H9 (cell line): Measurements from ENCODE around the gene MSMP. TPM values are rescaled to one million over a fixed set of nuclear protein-coding genes. Genes with fewer than 3 reads are reported as not detected.

Experiments
- DNase-seq: peaks from one replicate; pipeline ENCODE4 v3.0.0-alpha.2; 2017
- H2AFZ ChIP-seq: one replicate; pipeline ENCODE4 v1.6.1; 2013; ENCODE audit warnings: mild to moderate bottlenecking, low read length, control low read depth, moderate library complexity
- H2AK5ac ChIP-seq: 2 replicates; pipeline ENCODE4 v1.6.1; 2013; ENCODE audit warnings: low read length, control low read depth, mixed read lengths; ENCODE audit not compliant: insufficient read length
- H2BK120ac ChIP-seq: one replicate; pipeline ENCODE4 v1.6.1; 2013; ENCODE audit warnings: low read depth, mild to moderate bottlenecking, low read length, control low read depth, inconsistent platforms; ENCODE audit not compliant: poor library complexity, severe bottlenecking
- H2BK12ac ChIP-seq: 2 replicates; pipeline ENCODE4 v1.6.1; 2013; ENCODE audit warnings: low read length, control low read depth, mixed read lengths, low read depth; ENCODE audit not compliant: insufficient read length
- H2BK15ac ChIP-seq: 2 replicates; pipeline ENCODE4 v1.6.1; 2013; ENCODE audit warnings: low read depth, low read length, control low read depth
- H2BK20ac ChIP-seq: one replicate; pipeline ENCODE4 v1.6.1; 2013; ENCODE audit warnings: low read depth, mild to moderate bottlenecking, low read length, control low read depth, inconsistent platforms; ENCODE audit not compliant: poor library complexity, severe bottlenecking
- H2BK5ac ChIP-seq: 2 replicates; pipeline ENCODE4 v1.6.1; 2013; ENCODE audit warnings: low read length, control low read depth, mixed read lengths; ENCODE audit not compliant: insufficient read length
- H3K14ac ChIP-seq: 2 replicates; pipeline ENCODE4 v1.6.1; 2013; ENCODE audit warnings: low read length, control low read depth; ENCODE audit not compliant: insufficient read depth
- H3K18ac ChIP-seq: 2 replicates; pipeline ENCODE4 v1.6.1; 2013; ENCODE audit warnings: low read depth, mild to moderate bottlenecking, mixed read lengths, low read length, control low read depth; ENCODE audit not compliant: insufficient read length
- H3K23ac ChIP-seq: 2 replicates; pipeline ENCODE4 v1.6.1; 2013; ENCODE audit warnings: low read length, control low read depth, mixed read lengths, low read depth; ENCODE audit not compliant: insufficient read length
- H3K23me2 ChIP-seq: 2 replicates; pipeline ENCODE4 v1.6.1; 2013; ENCODE audit warnings: low read depth, mild to moderate bottlenecking, mixed read lengths, low read length, control low read depth; ENCODE audit not compliant: insufficient read length, poor library complexity, severe bottlenecking
- H3K27ac ChIP-seq: 2 replicates; pipeline ENCODE4 v1.5.1; 2013; ENCODE audit warnings: low read length, control low read depth, mixed read lengths, low read depth; ENCODE audit not compliant: insufficient read length
- H3K27me3 ChIP-seq: 2 replicates; pipeline ENCODE4 v1.6.1; 2013; ENCODE audit warnings: low read length, control low read depth, inconsistent platforms; ENCODE audit not compliant: insufficient read depth
- H3K4ac ChIP-seq: 2 replicates; pipeline ENCODE4 v1.6.1; 2013; ENCODE audit warnings: low read depth, mild to moderate bottlenecking, control low read depth, inconsistent platforms, low read length, moderate library complexity
- H3K4me1 ChIP-seq: 2 replicates; pipeline ENCODE4 v1.6.1; 2013; ENCODE audit warnings: low read length, control low read depth, inconsistent platforms; ENCODE audit not compliant: insufficient read depth
- H3K4me2 ChIP-seq: 2 replicates; pipeline ENCODE4 v1.6.1; 2013; ENCODE audit warnings: low read length, control low read depth, mixed read lengths; ENCODE audit not compliant: insufficient read length, insufficient read depth
- H3K56ac ChIP-seq: 2 replicates; pipeline ENCODE4 v1.6.1; 2013; ENCODE audit warnings: low read depth, mild to moderate bottlenecking, mixed read lengths, low read length, control low read depth; ENCODE audit not compliant: insufficient read length
- H3K79me1 ChIP-seq: 2 replicates; pipeline ENCODE4 v1.6.1; 2013; ENCODE audit warnings: low read depth, mild to moderate bottlenecking, moderate library complexity, low read length, control low read depth, inconsistent platforms; ENCODE audit not compliant: insufficient read depth, poor library complexity, severe bottlenecking
- H3K79me2 ChIP-seq: 2 replicates; pipeline ENCODE4 v1.6.1; 2013; ENCODE audit warnings: low read length, control low read depth, inconsistent platforms; ENCODE audit not compliant: insufficient read depth
- H3K9ac ChIP-seq: 2 replicates; pipeline ENCODE4 v1.6.1; 2013; ENCODE audit warnings: low read length, control low read depth, mixed read lengths; ENCODE audit not compliant: insufficient read length; ENCODE audit errors: extremely low read depth
- H3K9me3 ChIP-seq: one replicate; pipeline ENCODE4 v1.6.1; 2013; ENCODE audit warnings: low read depth, low read length, inconsistent platforms; ENCODE audit not compliant: control insufficient read depth
- H3T11ph ChIP-seq: one replicate; pipeline ENCODE4 v1.6.1; 2013; ENCODE audit warnings: mild to moderate bottlenecking, low read length, control low read depth, inconsistent platforms
- H4K20me1 ChIP-seq: one replicate; pipeline ENCODE4 v1.6.1; 2013; ENCODE audit not compliant: control insufficient read depth, insufficient read length, insufficient read depth
- H4K5ac ChIP-seq: 2 replicates; pipeline ENCODE4 v1.6.1; 2013; ENCODE audit warnings: low read depth, mild to moderate bottlenecking, mixed read lengths, low read length, control low read depth; ENCODE audit not compliant: insufficient read length
- H4K8ac ChIP-seq: replicated peaks from 2 replicates; pipeline ENCODE4 v1.6.1; 2013; ENCODE audit warnings: low read length, control low read depth, mixed read lengths, low read depth; ENCODE audit not compliant: insufficient read length
- H4K91ac ChIP-seq: 2 replicates; pipeline ENCODE4 v1.6.1; 2013; ENCODE audit warnings: low read depth, mild to moderate bottlenecking, moderate library complexity, mixed read lengths, low read length, control low read depth; ENCODE audit not compliant: insufficient read length
- H3K27ac Mint-ChIP-seq, 3 experiments: 2 replicates in 2 of 3; 3 replicates in 1 of 3; pipeline ENCODE4 v1.8.0; 2020 to 2021; ENCODE audit warnings: mixed read lengths in 3 of 3, mild to moderate bottlenecking in 1 of 3, moderate library complexity in 1 of 3
- H3K27me3 Mint-ChIP-seq: 2 replicates; pipeline ENCODE4 v1.8.0; 2021; ENCODE audit warnings: low read depth, mild to moderate bottlenecking, moderate library complexity, mixed read lengths
- H3K36me3 Mint-ChIP-seq, 3 experiments: 2 replicates in 2 of 3; 3 replicates in 1 of 3; pipeline ENCODE4 v1.8.0; 2020 to 2021; ENCODE audit warnings: low read depth in 3 of 3, mixed read lengths in 3 of 3; ENCODE audit not compliant: insufficient read depth in 1 of 3
- H3K4me1 Mint-ChIP-seq, 2 experiments: 2 replicates each; pipeline ENCODE4 v1.8.0; 2020; ENCODE audit warnings: mixed read lengths in 2 of 2
- H3K4me3 Mint-ChIP-seq, 2 experiments: 2 replicates in 1 of 2; 3 replicates in 1 of 2; pipeline ENCODE4 v1.8.0; 2020 to 2021; ENCODE audit warnings: mild to moderate bottlenecking in 2 of 2, mixed read lengths in 2 of 2, moderate library complexity in 1 of 2
- H3K9me3 Mint-ChIP-seq, 2 experiments: 2 replicates in 1 of 2; 3 replicates in 1 of 2; pipeline ENCODE4 v1.8.0; 2020; ENCODE audit warnings: mild to moderate bottlenecking in 2 of 2, mixed read lengths in 2 of 2, moderate library complexity in 1 of 2
- CTCF ChIP-seq: fragments of 200-600 bp; sonication (generic); conservative IDR thresholded peaks from 3 replicates; pipeline ENCODE4 v1.8.0; 2021; ENCODE audit warnings: antibody characterized with exemption, mild to moderate bottlenecking
- WGBS: extraction: QIAGEN DNeasy Blood & Tissue Kit; methylation state at CpG from one replicate; pipeline ENCODE4 v1.1.7; 2013; ENCODE audit warnings: missing lambda C conversion rate, low lambda C conversion rate, mixed read lengths; ENCODE audit not compliant: insufficient read length; ENCODE audit errors: extremely low coverage; 5-methylcytosine and 5-hydroxymethylcytosine counted together
- total RNA-seq: library from RNA; stranded (reverse); gene quantifications from 2 replicates; pipeline ENCODE4 v1.2.1, GENCODE V29; 2021

The MSMP gene
- total RNA-seq, 1 experiment from 2014 or later: 0.83 TPM

- peak overlapping the region in 1 of 3 experiments; percentile 32; a peak in 1 of 7 replicates for H3K27ac Mint-ChIP-seq
- no peak overlapping the region for H2BK5ac ChIP-seq
These were observed 47.5 kb upstream of the MSMP start for GRCh38 chr9:35801328-35802128.

More at GRCh38 chr9:35801328-35802128, 47.5 kb upstream of the MSMP start:
- H3K56ac ChIP-seq: no peak overlapping the region
- H3K27me3 ChIP-seq: no peaks in the 10 kb centered on the region
- no peak overlapping the region for H2BK15ac ChIP-seq
- Mint-ChIP-seq H3K4me3 (no peak overlapping the region), H3K9me3 (no peaks in the 10 kb centered on the region), H3K36me3 (peaks cover 7 to 28% (median 15%) of the 10 kb centered on the region in 3 experiments; a peak in 6 of 7 replicates), H3K4me1 (peaks cover 0 to 1% of the 10 kb centered on the region in 2 experiments; a peak in 2 of 4 replicates), H3K27me3 (no peaks in the 10 kb centered on the region)
- no peak for DNase-seq
- H4K8ac ChIP-seq: no peak overlapping the region
- H4K20me1 ChIP-seq: no peaks in the 10 kb centered on the region
- H4K91ac ChIP-seq: no peak overlapping the region
- H3K23me2 ChIP-seq: no peaks in the 10 kb centered on the region
- no peaks in the 10 kb centered on the region for H3K79me1 ChIP-seq
- H3K23ac ChIP-seq: no peak overlapping the region
- H3K18ac ChIP-seq: no peak overlapping the region
- TF ChIP-seq CTCF: no peak
- no peak overlapping the region for H3K27ac ChIP-seq
- no peak overlapping the region for H3T11ph ChIP-seq
- no peak overlapping the region for H2AFZ ChIP-seq
- H3K4ac ChIP-seq: no peak overlapping the region
- no peak overlapping the region for H2BK12ac ChIP-seq
- no peaks in the 10 kb centered on the region for H3K79me2 ChIP-seq
- H2BK120ac ChIP-seq: no peak overlapping the region
- no peak overlapping the region for H3K9ac ChIP-seq
- H2AK5ac ChIP-seq: no peak overlapping the region
- no peak overlapping the region for H2BK20ac ChIP-seq
- no peaks in the 10 kb centered on the region for H3K4me1 ChIP-seq
- no CpG with 5 or more reads among the region's 13 CpGs for WGBS
- no peak overlapping the region for H3K4me2 ChIP-seq
- H3K9me3 ChIP-seq: no peaks in the 10 kb centered on the region
- no peak overlapping the region for H4K5ac ChIP-seq
- no peak overlapping the region; the same call in 1 of the 2 replicates for H3K14ac ChIP-seq
